GM21529 (cell line): ENCODE data around the gene NTRK2.
"Not testable (repeated sequence)": the region's sequence is repeated elsewhere in the genome, so short reads cannot be mapped to it uniquely, and the experiment has no call there.

Experiments
- ATAC-seq: cut with Tn5 transposase; IDR thresholded peaks from one replicate; pipeline ENCODE4 v1.9.1; 2021; ENCODE audit not compliant: unreplicated experiment

NTRK2 gene

GRCh38 chr9:85046475-85046874 is 376.9 kb downstream of the NTRK2 start:
- no peak for ATAC-seq

GRCh38 chr9:85053206-85053786 is 383.8 kb downstream of the NTRK2 start:
- no peak for ATAC-seq

GRCh38 chr9:85054017-85054416 is 384.5 kb downstream of the NTRK2 start:
- no peak for ATAC-seq

GRCh38 chr9:85055506-85056202 is 386.1 kb downstream of the NTRK2 start:
- peak; percentile 58 for ATAC-seq

- peak; percentile 73 for ATAC-seq
These were observed 386.7 kb downstream of the NTRK2 start for GRCh38 chr9:85056203-85056572.

GRCh38 chr9:85061969-85062368 is 392.4 kb downstream of the NTRK2 start:
- no peak for ATAC-seq

GRCh38 chr9:85062385-85063022 is 393.0 kb downstream of the NTRK2 start:
- no peak for ATAC-seq

GRCh38 chr9:85064811-85065371 is 395.4 kb downstream of the NTRK2 start:
- no peak for ATAC-seq

GRCh38 chr9:85067792-85068191 is 398.3 kb downstream of the NTRK2 start:
- peak; percentile 93 for ATAC-seq

GRCh38 chr9:85069421-85069820 is 399.9 kb downstream of the NTRK2 start:
- ATAC-seq: not testable (repeated sequence)
